Tibial nerve (tissue), 4 donors: Measurements from ENCODE around the gene SPATA25.

Source experiments
- EP300 ChIP-seq, 2 donors: sonication (generic); formaldehyde crosslinking; IDR thresholded peaks; one replicate each; pipeline ENCODE4 v1.6.1; 2017; ENCODE audit warnings: antibody characterized with exemption in 2 of 2, mild to moderate bottlenecking in 1 of 2
- POLR2A ChIP-seq, 2 donors: fragments of 450-650 bp; IDR thresholded peaks; one replicate each; pipeline ENCODE4 v1.6.1; 2017; ENCODE audit warnings: antibody characterized with exemption in 2 of 2, mild to moderate bottlenecking in 2 of 2, moderate library complexity in 2 of 2
- TF ChIP-seq, protein P1 (sequence below), 5 experiments: fragments of 200-600 bp in 3 of 5; fragments of 450-650 bp in 2 of 5; sonication (generic) in 3 of 5; IDR thresholded peaks; one replicate each; pipeline ENCODE4 v1.5.1; 2016 to 2019; ENCODE audit warnings: antibody characterized with exemption in 5 of 5, mild to moderate bottlenecking in 3 of 5, moderate library complexity in 2 of 5

DNA sequence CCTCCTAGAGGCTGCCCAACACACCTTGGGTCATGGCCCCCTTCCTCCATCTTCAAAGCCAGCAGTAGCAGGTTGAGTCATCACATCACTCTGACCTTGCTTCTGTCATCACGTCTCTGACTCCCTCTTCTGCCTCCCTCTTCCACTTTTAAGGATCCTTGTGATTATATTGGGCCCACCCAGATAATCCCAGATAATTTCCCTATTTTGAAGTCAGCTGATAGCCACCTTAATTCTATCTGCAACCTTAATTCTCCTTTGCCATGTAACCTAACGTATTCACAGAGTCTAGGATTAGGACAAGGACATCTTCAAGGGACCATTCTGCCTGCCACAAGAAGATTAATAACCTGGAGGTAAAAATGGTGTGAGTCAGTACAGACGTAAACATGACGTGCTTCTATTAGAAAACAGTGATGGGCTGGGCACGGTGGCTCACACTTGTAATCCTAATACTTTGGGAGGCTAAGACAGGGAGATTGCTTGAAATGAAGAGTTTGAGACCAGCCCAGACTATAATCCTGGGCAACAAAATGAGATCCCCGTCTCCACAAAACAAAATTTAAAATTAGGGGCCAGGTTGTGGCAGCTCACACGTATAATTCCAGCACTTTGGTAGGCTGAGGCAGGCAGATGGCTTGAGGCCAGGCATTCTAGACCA, 26.7 kb downstream of the SPATA25 start:
- TF ChIP-seq, protein P1, sequence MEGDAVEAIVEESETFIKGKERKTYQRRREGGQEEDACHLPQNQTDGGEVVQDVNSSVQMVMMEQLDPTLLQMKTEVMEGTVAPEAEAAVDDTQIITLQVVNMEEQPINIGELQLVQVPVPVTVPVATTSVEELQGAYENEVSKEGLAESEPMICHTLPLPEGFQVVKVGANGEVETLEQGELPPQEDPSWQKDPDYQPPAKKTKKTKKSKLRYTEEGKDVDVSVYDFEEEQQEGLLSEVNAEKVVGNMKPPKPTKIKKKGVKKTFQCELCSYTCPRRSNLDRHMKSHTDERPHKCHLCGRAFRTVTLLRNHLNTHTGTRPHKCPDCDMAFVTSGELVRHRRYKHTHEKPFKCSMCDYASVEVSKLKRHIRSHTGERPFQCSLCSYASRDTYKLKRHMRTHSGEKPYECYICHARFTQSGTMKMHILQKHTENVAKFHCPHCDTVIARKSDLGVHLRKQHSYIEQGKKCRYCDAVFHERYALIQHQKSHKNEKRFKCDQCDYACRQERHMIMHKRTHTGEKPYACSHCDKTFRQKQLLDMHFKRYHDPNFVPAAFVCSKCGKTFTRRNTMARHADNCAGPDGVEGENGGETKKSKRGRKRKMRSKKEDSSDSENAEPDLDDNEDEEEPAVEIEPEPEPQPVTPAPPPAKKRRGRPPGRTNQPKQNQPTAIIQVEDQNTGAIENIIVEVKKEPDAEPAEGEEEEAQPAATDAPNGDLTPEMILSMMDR (IDR thresholded peaks at IDR 0.05): no peak
- TF ChIP-seq POLR2A (IDR thresholded peaks at IDR 0.05) (no peak), EP300 (IDR thresholded peaks at IDR 0.05) (no peak)
